ENCODE data around the gene ANO2. TPM values are rescaled to one million over a fixed set of nuclear protein-coding genes. Genes with fewer than 3 reads are reported as not detected.
"Not testable (repeated sequence)": the region's sequence is repeated elsewhere in the genome, so short reads cannot be mapped to it uniquely, and the experiment has no call there.

ANO2 gene
- total RNA-seq, 1 experiment from 2014 or later: 2.3 TPM

- DNase-seq: no peak
- no peaks in the 10 kb centered on the region for H3K9me3 ChIP-seq (replicated peaks)
- no peak overlapping the region for H3K27ac ChIP-seq
- peaks cover 11% of the 10 kb centered on the region; the same call in 1 of the 2 replicates for H3K4me1 ChIP-seq
- H3K27me3 ChIP-seq: no peaks in the 10 kb centered on the region
- H3K36me3 ChIP-seq: no peaks in the 10 kb centered on the region
- H3K4me3 ChIP-seq: no peak overlapping the region
Observed at GRCh38 chr12:5685935-5686334, 259.1 kb downstream of the ANO2 start.

GRCh38 chr12:5684989-5685388, 260.1 kb downstream of the ANO2 start:
- no peak for DNase-seq
- Histone ChIP-seq H3K36me3 (no peaks in the 10 kb centered on the region), H3K27ac (no peak overlapping the region), H3K27me3 (no peaks in the 10 kb centered on the region), H3K9me3 (replicated peaks) (no peaks in the 10 kb centered on the region), H3K4me3 (no peak overlapping the region), H3K4me1 (peaks cover 11% of the 10 kb centered on the region; the same call in 1 of the 2 replicates)

DNA sequence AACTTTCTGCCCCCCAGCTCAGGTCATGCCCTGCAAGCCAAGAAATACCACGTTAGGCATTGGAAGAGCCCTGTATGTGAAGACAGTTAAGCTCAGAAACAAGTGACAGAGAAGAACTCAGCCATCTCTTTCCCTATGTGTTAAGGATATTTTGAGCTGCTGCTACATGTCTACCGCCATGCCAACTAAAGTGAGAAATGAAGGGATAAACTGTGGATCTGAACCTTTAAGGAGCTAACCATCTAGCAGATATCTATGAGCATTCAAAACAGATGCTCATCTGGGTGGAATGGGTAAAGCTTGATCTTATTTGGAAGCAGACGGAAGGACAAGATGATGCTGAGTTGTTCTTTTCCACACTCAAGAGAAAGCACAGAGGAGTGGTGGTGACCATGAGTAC, 262.5 kb downstream of the ANO2 start:
- Histone ChIP-seq H3K9me3 (replicated peaks) (no peaks in the 10 kb centered on the region), H3K27me3 (0 out of 2 replicates have a peak, but pooled peaks cover 3% of the 10 kb centered on the region), H3K36me3 (no peaks in the 10 kb centered on the region), H3K27ac (no peak overlapping the region), H3K4me1 (no peaks in the 10 kb centered on the region; the same call in 1 of the 2 replicates), H3K4me3 (no peak overlapping the region)
- no peak for DNase-seq

DNA sequence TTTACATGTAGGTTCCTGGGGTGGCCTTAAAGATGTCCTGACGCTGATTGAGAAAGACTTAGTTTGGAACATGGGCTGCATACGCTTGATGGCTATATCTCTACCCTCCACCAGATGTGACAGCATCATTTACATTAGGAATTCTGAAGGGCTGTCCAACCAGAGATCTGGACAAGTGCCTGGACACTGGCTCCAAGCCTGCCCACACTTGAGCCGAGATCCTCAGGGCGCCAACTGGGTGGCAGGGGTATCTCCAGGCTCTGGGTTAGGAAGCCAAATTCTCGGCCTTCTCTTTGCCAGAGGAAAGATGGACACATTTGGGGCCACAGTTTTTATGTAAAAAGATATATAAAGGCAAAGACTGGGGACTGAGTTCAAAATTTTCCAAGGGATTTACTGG, 266.9 kb downstream of the ANO2 start:
- no peak for DNase-seq
- no peaks in the 10 kb centered on the region for H3K4me1 ChIP-seq
- H3K36me3 ChIP-seq: no peaks in the 10 kb centered on the region
- no peak overlapping the region for H3K4me3 ChIP-seq
- H3K27me3 ChIP-seq: 0 out of 2 replicates have a peak, but pooled peaks cover 3% of the 10 kb centered on the region
- no peak overlapping the region for H3K27ac ChIP-seq
- no peaks in the 10 kb centered on the region for H3K9me3 ChIP-seq (replicated peaks)

DNA sequence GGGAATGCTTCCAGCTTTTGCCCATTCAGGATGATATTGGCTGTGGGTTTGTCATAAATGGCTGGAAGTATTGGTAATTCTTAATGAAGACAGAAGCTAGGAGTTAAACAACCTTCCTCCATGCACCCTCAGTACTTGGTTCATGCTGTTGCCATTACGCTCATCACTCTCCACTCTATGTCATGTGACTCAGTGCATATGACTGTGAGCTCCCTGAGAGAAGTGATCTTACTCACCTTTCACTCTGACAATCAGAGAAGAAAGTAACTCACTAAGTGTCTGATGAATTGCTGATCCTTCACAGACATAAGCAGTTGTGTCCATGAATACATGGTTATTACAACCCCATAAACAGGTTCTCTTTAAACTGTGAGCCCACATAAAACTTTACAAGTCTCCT, 275.4 kb downstream of the ANO2 start:
- H3K4me3 ChIP-seq; H3K27ac ChIP-seq; H3K9me3 ChIP-seq (replicated peaks); H3K4me1 ChIP-seq; DNase-seq; H3K27me3 ChIP-seq; H3K36me3 ChIP-seq: not testable (repeated sequence)

GRCh38 chr12:5665615-5666014, 279.4 kb downstream of the ANO2 start:
- no peak overlapping the region for H3K4me3 ChIP-seq
- no peaks in the 10 kb centered on the region for H3K27me3 ChIP-seq
- H3K9me3 ChIP-seq (replicated peaks): no peaks in the 10 kb centered on the region
- H3K27ac ChIP-seq: no peak overlapping the region
- H3K36me3 ChIP-seq: no peaks in the 10 kb centered on the region
- no peak for DNase-seq
- peaks cover 8% of the 10 kb centered on the region for H3K4me1 ChIP-seq

DNA sequence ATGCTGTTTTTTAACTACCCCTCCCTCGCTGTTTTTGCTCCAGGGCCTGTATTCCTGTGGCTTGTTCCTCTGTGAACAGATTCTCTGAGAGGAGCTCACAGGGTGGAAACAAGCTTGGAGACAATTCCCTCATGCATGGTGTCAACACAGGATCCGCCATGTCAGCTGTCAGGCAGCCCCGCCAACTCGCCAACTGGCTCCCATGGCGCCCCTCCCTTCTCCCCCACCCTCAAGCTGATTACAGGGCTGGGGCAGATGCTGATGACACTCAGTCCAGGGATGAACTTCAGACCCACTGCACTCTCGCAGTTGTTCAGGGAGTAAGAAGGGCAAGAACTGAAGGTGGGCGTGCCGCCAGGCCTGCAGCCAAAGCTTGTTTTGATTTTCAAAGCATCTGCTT, 283.2 kb downstream of the ANO2 start:
- peak overlapping the region; percentile 21; the same call in 1 of the 2 replicates for H3K27ac ChIP-seq
- H3K9me3 ChIP-seq (replicated peaks): no peaks in the 10 kb centered on the region
- DNase-seq: peak; percentile 79 to 81
- peaks cover 8% of the 10 kb centered on the region for H3K4me1 ChIP-seq
- no peak overlapping the region for H3K4me3 ChIP-seq
- H3K36me3 ChIP-seq: no peaks in the 10 kb centered on the region
- no peaks in the 10 kb centered on the region for H3K27me3 ChIP-seq

DNA sequence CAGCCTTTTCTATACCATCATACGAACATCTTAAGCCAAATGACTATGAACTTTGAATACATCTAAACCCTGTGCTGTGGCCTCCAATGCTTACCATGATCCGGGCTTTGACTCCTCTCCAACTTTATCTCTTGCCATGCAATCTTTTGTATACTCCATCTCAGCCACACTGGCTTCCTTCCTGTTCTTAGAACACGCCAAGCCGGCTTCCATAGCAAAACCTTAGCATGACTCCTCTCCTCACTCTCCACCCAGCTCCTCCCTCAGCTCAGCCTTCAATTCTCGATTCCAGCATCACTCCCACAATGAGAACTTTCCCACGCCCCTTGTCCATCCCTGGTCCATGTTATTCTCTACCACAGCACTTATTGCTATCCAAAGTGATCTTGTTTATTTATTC, 284.8 kb downstream of the ANO2 start:
- Histone ChIP-seq H3K27ac (no peak overlapping the region), H3K4me1 (peaks cover 16% of the 10 kb centered on the region), H3K27me3 (no peaks in the 10 kb centered on the region), H3K4me3 (no peak overlapping the region), H3K36me3 (no peaks in the 10 kb centered on the region), H3K9me3 (replicated peaks) (no peaks in the 10 kb centered on the region)
- DNase-seq: no peak

DNA sequence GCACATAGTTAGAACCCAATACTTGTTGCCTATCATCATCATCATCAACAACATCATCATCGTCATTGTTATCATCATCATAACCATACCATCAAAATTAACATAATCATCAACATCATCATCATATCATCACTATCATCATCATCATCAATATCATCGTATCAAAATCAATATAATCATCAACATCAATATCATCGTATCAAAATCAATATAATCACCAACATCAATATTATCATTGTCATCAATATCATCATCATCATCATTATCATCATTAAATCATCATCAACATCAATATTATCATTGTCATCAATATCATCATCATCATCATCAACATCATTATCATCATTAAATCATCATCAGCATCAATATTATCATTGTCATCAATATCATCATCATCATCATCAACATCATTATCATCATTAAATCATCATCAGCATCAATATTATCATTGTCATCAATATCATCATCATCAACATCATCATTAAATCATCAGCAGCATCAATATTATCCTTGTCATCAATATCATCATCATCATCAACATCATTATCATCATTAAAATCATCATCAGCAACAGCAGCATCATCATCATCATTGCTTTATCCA, 286.6 kb downstream of the ANO2 start:
- H3K9me3 ChIP-seq (replicated peaks); DNase-seq; H3K27ac ChIP-seq; H3K4me3 ChIP-seq; H3K27me3 ChIP-seq; H3K36me3 ChIP-seq: not testable (repeated sequence)
- H3K4me1 ChIP-seq: peaks cover 16% of the 10 kb centered on the region

DNA sequence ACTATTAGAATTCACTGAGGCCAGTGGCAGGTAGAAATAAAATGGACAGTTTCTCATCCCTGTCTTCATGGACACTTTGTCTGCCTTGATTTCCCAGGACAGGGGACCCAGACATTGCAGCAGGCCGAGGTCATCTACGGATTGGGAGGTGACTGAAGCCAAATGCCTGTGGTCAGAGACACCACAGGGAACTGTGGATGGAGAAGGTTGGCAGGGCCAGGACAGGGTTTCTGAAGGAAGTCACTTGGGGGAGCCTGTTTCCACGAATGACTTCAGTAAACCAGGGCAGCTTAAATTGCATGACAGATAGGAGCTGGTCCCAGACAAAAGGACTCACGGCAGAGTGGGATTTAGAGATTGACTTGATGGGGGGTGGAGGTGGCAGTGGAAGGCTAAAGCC, 288.2 kb downstream of the ANO2 start:
- Histone ChIP-seq H3K36me3 (no peaks in the 10 kb centered on the region), H3K4me1 (peaks cover 11% of the 10 kb centered on the region), H3K4me3 (no peak overlapping the region), H3K27ac (no peak overlapping the region), H3K9me3 (replicated peaks) (peaks cover 1% of the 10 kb centered on the region; the same call in 1 of the 2 replicates), H3K27me3 (no peaks in the 10 kb centered on the region)
- DNase-seq: peak in 1 of 2 experiments; percentile 17

- Histone ChIP-seq H3K27me3 (no peaks in the 10 kb centered on the region), H3K9me3 (replicated peaks) (peaks cover 4% of the 10 kb centered on the region; the same call in 1 of the 2 replicates), H3K4me3 (no peak overlapping the region), H3K27ac (no peak overlapping the region), H3K4me1 (peaks cover 8% of the 10 kb centered on the region), H3K36me3 (no peaks in the 10 kb centered on the region)
- DNase-seq: no peak
Observed at GRCh38 chr12:5655120-5655519, 289.9 kb downstream of the ANO2 start.

- H3K27me3 ChIP-seq: no peaks in the 10 kb centered on the region
- H3K4me1 ChIP-seq: peaks cover 8% of the 10 kb centered on the region
- no peak overlapping the region for H3K27ac ChIP-seq
- H3K4me3 ChIP-seq: no peak overlapping the region
- no peaks in the 10 kb centered on the region for H3K36me3 ChIP-seq
- peaks cover 4% of the 10 kb centered on the region; the same call in 1 of the 2 replicates for H3K9me3 ChIP-seq (replicated peaks)
- no peak for DNase-seq
Observed at GRCh38 chr12:5654019-5654418, 291.0 kb downstream of the ANO2 start.

- Histone ChIP-seq H3K27me3 (no peaks in the 10 kb centered on the region), H3K4me3 (no peak overlapping the region), H3K9me3 (replicated peaks) (peaks cover 4% of the 10 kb centered on the region; the same call in 1 of the 2 replicates), H3K36me3 (no peaks in the 10 kb centered on the region), H3K4me1 (peaks cover 2% of the 10 kb centered on the region), H3K27ac (no peak overlapping the region)
- DNase-seq: no peak
Observed at GRCh38 chr12:5650829-5651461, 294.1 kb downstream of the ANO2 start.

DNA sequence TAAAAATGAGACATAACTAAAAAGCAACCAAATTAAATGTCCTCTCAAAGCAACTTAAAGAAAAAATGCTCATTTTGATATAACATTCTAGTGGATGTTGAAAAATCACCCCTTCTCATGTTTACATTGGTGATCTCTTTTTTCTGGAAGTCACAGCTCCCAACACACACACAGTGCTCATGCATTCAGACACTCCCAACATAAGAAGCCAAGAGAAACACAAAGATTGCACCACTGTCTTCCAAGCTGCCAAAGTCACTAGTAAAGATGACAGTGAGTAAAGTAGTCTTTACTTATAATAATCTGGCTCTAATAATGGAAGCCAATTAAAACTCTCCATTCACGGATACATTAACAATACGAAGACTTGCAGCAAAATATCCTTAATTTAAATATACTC, 294.8 kb downstream of the ANO2 start:
- Histone ChIP-seq H3K27ac (no peak overlapping the region), H3K36me3 (no peaks in the 10 kb centered on the region), H3K4me1 (no peaks in the 10 kb centered on the region), H3K9me3 (replicated peaks) (peaks cover 4% of the 10 kb centered on the region; the same call in 1 of the 2 replicates), H3K27me3 (no peaks in the 10 kb centered on the region), H3K4me3 (no peak overlapping the region)
- no peak for DNase-seq

DNA sequence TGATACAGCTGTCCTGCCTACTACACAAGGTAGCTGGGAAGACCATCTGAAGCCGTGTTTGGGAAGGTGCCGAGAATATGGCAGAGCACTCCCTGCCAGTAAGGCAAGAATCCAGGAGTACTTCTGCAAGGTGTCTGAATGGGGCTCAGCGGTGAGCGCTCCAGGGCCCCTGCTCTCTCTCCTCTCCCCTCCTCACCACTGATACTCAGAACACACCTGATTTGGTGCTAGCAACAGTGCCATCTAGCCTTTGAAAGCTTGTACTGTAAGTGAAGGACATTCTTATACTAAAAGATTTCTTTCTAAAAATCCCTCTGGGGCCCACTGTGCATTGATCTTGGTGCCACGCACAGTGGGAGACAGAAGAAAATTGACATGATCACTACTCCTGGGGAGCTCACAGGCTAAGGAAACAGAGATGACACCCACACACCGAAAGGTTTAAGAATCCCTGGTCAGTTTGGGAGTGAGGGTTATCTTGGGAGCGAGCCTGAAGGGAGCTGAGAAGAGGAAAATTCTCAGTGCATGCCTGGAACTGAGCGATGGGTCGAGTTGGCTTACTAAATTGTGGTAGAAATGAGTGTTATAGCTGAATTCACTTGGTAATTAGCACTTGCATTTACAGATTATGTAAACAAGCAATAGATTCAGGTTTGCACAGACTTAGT, 296.2 kb downstream of the ANO2 start:
- Histone ChIP-seq H3K36me3 (no peaks in the 10 kb centered on the region), H3K4me3 (no peak overlapping the region), H3K27ac (no peak overlapping the region), H3K9me3 (replicated peaks) (peaks cover 4% of the 10 kb centered on the region; the same call in 1 of the 2 replicates), H3K27me3 (no peaks in the 10 kb centered on the region), H3K4me1 (no peaks in the 10 kb centered on the region)
- DNase-seq: peak; percentile 58 to 80

Data from SJCRH30 (cell line).